GM12878 (cell line): ENCODE measurements around the gene ZNF558. TPM values are rescaled to one million over a fixed set of nuclear protein-coding genes. Genes with fewer than 3 reads are reported as not detected.

Source experiments
- ATAC-seq: fragments of 200-7000 bp; cut with Tn5 transposase; 3 replicates; pipeline ENCODE4 v1.9.1; 2020; ENCODE audit warnings: mild to moderate bottlenecking, moderate library complexity
- BruUV-seq: library from RNA; stranded (reverse); fragments of 400-500 nt; replicated peaks from 2 replicates; lab custom pipeline; 2021; lab: Mats Ljungman, UMichigan
- CTCF ChIA-PET: fragments of 300-600 bp; sonication (Branson Sonifier 250); formaldehyde crosslinking; extraction: SDS; loops from one replicate; lab custom pipeline; 2021; ENCODE audit warnings: inconsistent platforms; lab: Yijun Ruan, JAX
- POLR2A ChIA-PET: fragments of 350-600 bp; formaldehyde crosslinking; extraction: SDS; loops from one replicate; lab custom pipeline; 2021; ENCODE audit warnings: inconsistent platforms; lab: Charles Lee
- RAD21 ChIA-PET: fragments of 300-600 bp; sonication (Branson Sonifier 250); formaldehyde crosslinking; loops from one replicate; lab custom pipeline; 2023; ENCODE audit warnings: antibody characterized with exemption; ENCODE audit not compliant: unreplicated experiment; lab: Charles Lee
- SMC1A ChIA-PET: fragments of 300-600 bp; sonication (Branson Sonifier 250); formaldehyde crosslinking; loops from one replicate; lab custom pipeline; 2023; ENCODE audit not compliant: unreplicated experiment, uncharacterized antibody; lab: Charles Lee
- DNase-seq: peaks from one replicate; pipeline ENCODE4 v3.0.0-alpha.2; 2011; ENCODE audit warnings: low read depth, low spot score
- FAIRE-seq: peaks from 3 replicates; lab custom pipeline; 2011; peaks lifted over from hg19 to GRCh38; lab: Jason Lieb, UNC
- H2AFZ ChIP-seq: 2 replicates; pipeline ENCODE4 v1.6.0; 2011; ENCODE audit warnings: low read depth, low read length, control low read depth; ENCODE audit not compliant: control insufficient read depth
- H3K27ac ChIP-seq: 2 replicates; pipeline ENCODE4 v1.5.1; 2011; ENCODE audit warnings: control low read depth; ENCODE audit not compliant: control insufficient read depth, insufficient read depth
- H3K27me3 ChIP-seq, 2 experiments: replicated peaks in 1 of 2; 2 replicates each; pipeline versions ENCODE4 v1.6.0 to v1.6.1; 2011; ENCODE audit warnings: low read length in 1 of 2; ENCODE audit not compliant: control insufficient read depth in 2 of 2, insufficient read depth in 2 of 2
- H3K36me3 ChIP-seq, 2 experiments: 2 replicates each; pipeline ENCODE4 v1.5.1; 2011; ENCODE audit warnings: low read length in 1 of 2; ENCODE audit not compliant: control insufficient read depth in 2 of 2, insufficient read depth in 2 of 2
- H3K4me1 ChIP-seq: 2 replicates; pipeline ENCODE4 v1.6.1; 2011; ENCODE audit warnings: mild to moderate bottlenecking, low read length, moderate library complexity, mixed read lengths; ENCODE audit not compliant: control insufficient read depth, insufficient read depth
- H3K4me2 ChIP-seq: 2 replicates; pipeline ENCODE4 v1.6.0; 2011; ENCODE audit warnings: control low read depth; ENCODE audit not compliant: control insufficient read depth, insufficient read depth
- H3K4me3 ChIP-seq: fragments of 200-600 bp; sonication (generic); 2 replicates; pipeline ENCODE4 v1.5.1; 2016
- H3K79me2 ChIP-seq: 2 replicates; pipeline ENCODE4 v1.6.0; 2011; ENCODE audit warnings: low read length; ENCODE audit not compliant: control insufficient read depth, insufficient read depth
- H3K9ac ChIP-seq: 2 replicates; pipeline ENCODE4 v1.8.0; 2011; ENCODE audit warnings: low read length, control low read depth, mixed read lengths; ENCODE audit not compliant: control insufficient read depth, insufficient read depth
- H3K9me3 ChIP-seq: replicated peaks from 3 replicates; pipeline ENCODE4 v1.5.1; 2011; ENCODE audit warnings: mild to moderate bottlenecking, low read length; ENCODE audit not compliant: control insufficient read depth, insufficient read depth
- H4K20me1 ChIP-seq: 2 replicates; pipeline ENCODE4 v1.6.0; 2011; ENCODE audit not compliant: control insufficient read depth, insufficient read depth
- CREB1 ChIP-seq: IDR thresholded peaks from 2 replicates; pipeline ENCODE4 v1.6.1; 2012; ENCODE audit warnings: low read depth, mild to moderate bottlenecking, inconsistent platforms
- CREM ChIP-seq: IDR thresholded peaks from 2 replicates; pipeline ENCODE4 v1.6.1; 2014; ENCODE audit warnings: antibody characterized with exemption, low read depth
- EZH2 ChIP-seq: IDR thresholded peaks from 2 replicates; pipeline ENCODE4 v1.6.1; 2012; ENCODE audit warnings: low read depth, mild to moderate bottlenecking, control low read depth, inconsistent platforms, low read length, borderline replicate concordance; ENCODE audit not compliant: control insufficient read depth
- HCFC1 ChIP-seq: fragments of 150-350 bp; IDR thresholded peaks from 2 replicates; pipeline ENCODE4 v1.6.1; 2014; ENCODE audit warnings: low read length
- IRF3 ChIP-seq: fragments of 450-650 bp; IDR thresholded peaks from 2 replicates; pipeline ENCODE4 v1.6.1; 2014; ENCODE audit warnings: mild to moderate bottlenecking
- MEF2A ChIP-seq: IDR thresholded peaks from 2 replicates; pipeline ENCODE4 v1.6.1; 2011; ENCODE audit warnings: low read depth, mild to moderate bottlenecking, low read length, moderate library complexity; ENCODE audit not compliant: insufficient read depth
- PBX3 ChIP-seq: IDR thresholded peaks from 2 replicates; pipeline ENCODE4 v1.6.1; 2011; ENCODE audit warnings: mild to moderate bottlenecking, low read depth, low read length, moderate library complexity; ENCODE audit not compliant: insufficient replicate concordance
- RUNX3 ChIP-seq: IDR thresholded peaks from 2 replicates; pipeline ENCODE4 v1.6.1; 2012; ENCODE audit warnings: low read length, inconsistent platforms
- STAT1 ChIP-seq: fragments of 450-650 bp; conservative IDR thresholded peaks from 2 replicates; pipeline ENCODE4 v1.6.1; 2014; ENCODE audit warnings: antibody characterized with exemption, mild to moderate bottlenecking
- USF1 ChIP-seq: IDR thresholded peaks from 2 replicates; pipeline ENCODE4 v1.6.1; 2011; ENCODE audit warnings: borderline replicate concordance, low read depth, mild to moderate bottlenecking, moderate library complexity, mixed read lengths, low read length; ENCODE audit not compliant: insufficient read depth; ENCODE audit errors: extremely low read length
- ZNF217 ChIP-seq: fragments of 450-650 bp; IDR thresholded peaks from 2 replicates; pipeline ENCODE4 v1.6.1; 2017; ENCODE audit warnings: antibody characterized with exemption, mild to moderate bottlenecking
- WGBS: methylation state at CpG from one replicate; pipeline ENCODE4 v1.1.6; 2016; ENCODE audit warnings: low lambda C conversion rate; ENCODE audit not compliant: insufficient replicate concordance, insufficient coverage; ENCODE audit errors: missing lambda C conversion rate; 5-methylcytosine and 5-hydroxymethylcytosine counted together
- in situ Hi-C: fragments of 300-500 bp; cut with MboI; formaldehyde crosslinking; loops from 9 replicates; pipeline ENCODE4 v1.14.3; 2018; ENCODE audit warnings: mixed read lengths
- intact Hi-C: fragments of 100-400 bp; cut with micrococcal nuclease; formaldehyde crosslinking; loops from one replicate; pipeline ENCODE4 v1.14.2; 2022; ENCODE audit not compliant: unreplicated experiment
- polyA plus RNA-seq, 11 experiments: library from polyadenylated mRNA; depleted of rRNA in 4 of 11; unstranded in 6 of 11; stranded (reverse) in 5 of 11; fragments of >200 nt; fragmentation: Nextera tagmentation in 4 of 11; fragmentation: Illumina TruSeq in 1 of 11; extraction: Ambion mirVana in 4 of 11; extraction: Trizol in 1 of 11; gene quantifications; 1 replicate in 1 of 11; 2 replicates in 10 of 11; pipeline versions ENCODE4 v1.2.1 to v1.2.3, GENCODE V29; 2011 to 2016; ENCODE audit warnings: inconsistent platforms in 2 of 11, missing spikeins in 2 of 11, low read depth in 1 of 11
- total RNA-seq, 4 experiments: library from RNA; depleted of rRNA in 3 of 4; stranded (reverse); fragments of >200 nt in 3 of 4; fragmentation: Illumina TruSeq in 1 of 4; extraction: Trizol in 1 of 4; gene quantifications; 2 replicates each; pipeline versions ENCODE4 v1.2.1 to v1.2.3, GENCODE V29; 2013 to 2021
- TF ChIP-seq, protein P1 (sequence below): fragments of 450-650 bp; IDR thresholded peaks from 2 replicates; pipeline ENCODE4 v1.6.1; 2017; ENCODE audit warnings: borderline replicate concordance
- TF ChIP-seq, protein P2 (sequence below): IDR thresholded peaks from 2 replicates; pipeline ENCODE4 v1.6.1; 2012; ENCODE audit warnings: low read length, inconsistent platforms
- TF ChIP-seq, protein P3 (sequence below): fragments of 450-650 bp; formaldehyde crosslinking; IDR thresholded peaks from 2 replicates; pipeline ENCODE4 v1.4.0; 2020; ENCODE audit warnings: mild to moderate bottlenecking, moderate library complexity

The ZNF558 gene
- total and polyA plus RNA-seq, 10 of the 15 experiments (the other 5 are each of a cell fraction or from before 2014, with no cell fraction given) = 0.95 to 8.1 (median 6.2) TPM; not detected in 1

GRCh38 chr19:8850488-8850887, 18.4 kb upstream of the ZNF558 start:
- intact Hi-C loops = no loop called here
- no TSS peak for BruUV-seq
- Histone ChIP-seq H3K9ac (no peak overlapping the region), H3K27me3 (no peaks in the 10 kb centered on the region), H3K4me2 (no peak overlapping the region), H3K79me2 (no peaks in the 10 kb centered on the region), H3K9me3 (no peaks in the 10 kb centered on the region; the same call in 2 of the 3 replicates), H3K4me1 (no peaks in the 10 kb centered on the region), H3K36me3 (no peaks in the 10 kb centered on the region), H4K20me1 (no peaks in the 10 kb centered on the region), H3K4me3 (no peak overlapping the region), H3K27ac (no peak overlapping the region), H2AFZ (no peak overlapping the region)
- DNase-seq (no peak), FAIRE-seq (no peak), ATAC-seq (no peak)
- in situ Hi-C loops = no loop called here
- 48% methylated on average over 3 of the region's 3 CpGs for WGBS
- ChIA-PET POLR2A (no interaction called here), SMC1A (no interaction called here), RAD21 (no interaction called here), CTCF (no interaction called here)
- TF ChIP-seq MEF2A (no peak), IRF3 (no peak), HCFC1 (no peak), ZNF217 (no peak), PBX3 (no peak), RUNX3 (no peak), EZH2 (no peak), CREM (no peak), CREB1 (no peak), USF1 (no peak), STAT1 (no peak)
- TF ChIP-seq, protein P1, sequence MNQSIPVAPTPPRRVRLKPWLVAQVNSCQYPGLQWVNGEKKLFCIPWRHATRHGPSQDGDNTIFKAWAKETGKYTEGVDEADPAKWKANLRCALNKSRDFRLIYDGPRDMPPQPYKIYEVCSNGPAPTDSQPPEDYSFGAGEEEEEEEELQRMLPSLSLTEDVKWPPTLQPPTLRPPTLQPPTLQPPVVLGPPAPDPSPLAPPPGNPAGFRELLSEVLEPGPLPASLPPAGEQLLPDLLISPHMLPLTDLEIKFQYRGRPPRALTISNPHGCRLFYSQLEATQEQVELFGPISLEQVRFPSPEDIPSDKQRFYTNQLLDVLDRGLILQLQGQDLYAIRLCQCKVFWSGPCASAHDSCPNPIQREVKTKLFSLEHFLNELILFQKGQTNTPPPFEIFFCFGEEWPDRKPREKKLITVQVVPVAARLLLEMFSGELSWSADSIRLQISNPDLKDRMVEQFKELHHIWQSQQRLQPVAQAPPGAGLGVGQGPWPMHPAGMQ = no peak
- TF ChIP-seq, protein P2, sequence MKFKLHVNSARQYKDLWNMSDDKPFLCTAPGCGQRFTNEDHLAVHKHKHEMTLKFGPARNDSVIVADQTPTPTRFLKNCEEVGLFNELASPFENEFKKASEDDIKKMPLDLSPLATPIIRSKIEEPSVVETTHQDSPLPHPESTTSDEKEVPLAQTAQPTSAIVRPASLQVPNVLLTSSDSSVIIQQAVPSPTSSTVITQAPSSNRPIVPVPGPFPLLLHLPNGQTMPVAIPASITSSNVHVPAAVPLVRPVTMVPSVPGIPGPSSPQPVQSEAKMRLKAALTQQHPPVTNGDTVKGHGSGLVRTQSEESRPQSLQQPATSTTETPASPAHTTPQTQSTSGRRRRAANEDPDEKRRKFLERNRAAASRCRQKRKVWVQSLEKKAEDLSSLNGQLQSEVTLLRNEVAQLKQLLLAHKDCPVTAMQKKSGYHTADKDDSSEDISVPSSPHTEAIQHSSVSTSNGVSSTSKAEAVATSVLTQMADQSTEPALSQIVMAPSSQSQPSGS = no peak
- TF ChIP-seq, protein P3, sequence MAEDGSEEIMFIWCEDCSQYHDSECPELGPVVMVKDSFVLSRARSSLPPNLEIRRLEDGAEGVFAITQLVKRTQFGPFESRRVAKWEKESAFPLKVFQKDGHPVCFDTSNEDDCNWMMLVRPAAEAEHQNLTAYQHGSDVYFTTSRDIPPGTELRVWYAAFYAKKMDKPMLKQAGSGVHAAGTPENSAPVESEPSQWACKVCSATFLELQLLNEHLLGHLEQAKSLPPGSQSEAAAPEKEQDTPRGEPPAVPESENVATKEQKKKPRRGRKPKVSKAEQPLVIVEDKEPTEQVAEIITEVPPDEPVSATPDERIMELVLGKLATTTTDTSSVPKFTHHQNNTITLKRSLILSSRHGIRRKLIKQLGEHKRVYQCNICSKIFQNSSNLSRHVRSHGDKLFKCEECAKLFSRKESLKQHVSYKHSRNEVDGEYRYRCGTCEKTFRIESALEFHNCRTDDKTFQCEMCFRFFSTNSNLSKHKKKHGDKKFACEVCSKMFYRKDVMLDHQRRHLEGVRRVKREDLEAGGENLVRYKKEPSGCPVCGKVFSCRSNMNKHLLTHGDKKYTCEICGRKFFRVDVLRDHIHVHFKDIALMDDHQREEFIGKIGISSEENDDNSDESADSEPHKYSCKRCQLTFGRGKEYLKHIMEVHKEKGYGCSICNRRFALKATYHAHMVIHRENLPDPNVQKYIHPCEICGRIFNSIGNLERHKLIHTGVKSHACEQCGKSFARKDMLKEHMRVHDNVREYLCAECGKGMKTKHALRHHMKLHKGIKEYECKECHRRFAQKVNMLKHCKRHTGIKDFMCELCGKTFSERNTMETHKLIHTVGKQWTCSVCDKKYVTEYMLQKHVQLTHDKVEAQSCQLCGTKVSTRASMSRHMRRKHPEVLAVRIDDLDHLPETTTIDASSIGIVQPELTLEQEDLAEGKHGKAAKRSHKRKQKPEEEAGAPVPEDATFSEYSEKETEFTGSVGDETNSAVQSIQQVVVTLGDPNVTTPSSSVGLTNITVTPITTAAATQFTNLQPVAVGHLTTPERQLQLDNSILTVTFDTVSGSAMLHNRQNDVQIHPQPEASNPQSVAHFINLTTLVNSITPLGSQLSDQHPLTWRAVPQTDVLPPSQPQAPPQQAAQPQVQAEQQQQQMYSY (CRISPR knock-in tag) = no peak
